HepG2 (cell line): ENCODE measurements around the gene UCK2. TPM values are rescaled to one million over a fixed set of nuclear protein-coding genes. Genes with fewer than 3 reads are reported as not detected.

Experiments
- DR1 ChIP-seq: sonication (generic); formaldehyde crosslinking; IDR thresholded peaks from 2 replicates; pipeline ENCODE4 v1.8.0; 2021; ENCODE audit warnings: mild to moderate bottlenecking, missing genetic modification reagents, inconsistent platforms
- FOSL1 ChIP-seq: sonication (generic); formaldehyde crosslinking; IDR thresholded peaks from 2 replicates; pipeline ENCODE4 v1.9.0; 2021; ENCODE audit warnings: missing genetic modification reagents, borderline replicate concordance
- FOXP1 ChIP-seq, 2 experiments: fragments of 450-650 bp in 1 of 2; IDR thresholded peaks; 2 replicates each; pipeline ENCODE4 v1.6.1; 2017 to 2018; ENCODE audit warnings: antibody characterized with exemption in 1 of 2
- GRHL1 ChIP-seq: sonication (generic); formaldehyde crosslinking; conservative IDR thresholded peaks from 2 replicates; pipeline ENCODE4 v1.8.0; 2022; ENCODE audit warnings: missing genetic modification reagents
- MAFF ChIP-seq: IDR thresholded peaks from 2 replicates; pipeline ENCODE4 v1.6.1; 2011; ENCODE audit warnings: low read depth, low read length, improper control_type of control experiment
- MTF2 ChIP-seq: sonication (generic); formaldehyde crosslinking; IDR thresholded peaks from 2 replicates; pipeline ENCODE4 v1.5.0; 2020; ENCODE audit warnings: missing genetic modification reagents, borderline replicate concordance
- TAF15 ChIP-seq: fragments of 200-400 bp; formaldehyde crosslinking; IDR thresholded peaks from one replicate; pipeline ENCODE4 v1.6.1; 2018; ENCODE audit warnings: mild to moderate bottlenecking, low read depth, low read length; ENCODE audit not compliant: poor library complexity, severe bottlenecking
- THAP11 ChIP-seq: IDR thresholded peaks from 2 replicates; pipeline ENCODE4 v1.6.1; 2016; ENCODE audit warnings: missing biosample characterization, missing genetic modification reagents
- ZNF282 ChIP-seq: fragments of 450-650 bp; IDR thresholded peaks from 2 replicates; pipeline ENCODE4 v1.6.1; 2018; ENCODE audit not compliant: partially characterized antibody
- ZNF335 ChIP-seq: sonication (generic); formaldehyde crosslinking; IDR thresholded peaks from 2 replicates; pipeline ENCODE4 v1.4.0; 2020; ENCODE audit warnings: missing genetic modification reagents
- ZNF343 ChIP-seq: sonication (generic); formaldehyde crosslinking; IDR thresholded peaks from 2 replicates; pipeline ENCODE4 v1.4.0; 2020; ENCODE audit warnings: mild to moderate bottlenecking, missing genetic modification reagents
- ZNF451 ChIP-seq: sonication (generic); formaldehyde crosslinking; IDR thresholded peaks from 2 replicates; pipeline ENCODE4 v1.5.0; 2020; ENCODE audit warnings: mild to moderate bottlenecking, missing genetic modification reagents
- ZNF562 ChIP-seq: sonication (generic); formaldehyde crosslinking; IDR thresholded peaks from 2 replicates; pipeline ENCODE4 v1.8.0; 2022; ENCODE audit warnings: missing genetic modification reagents, borderline replicate concordance
- ZNF589 ChIP-seq: sonication (generic); formaldehyde crosslinking; conservative IDR thresholded peaks from 2 replicates; pipeline ENCODE4 v1.8.0; 2022; ENCODE audit warnings: mild to moderate bottlenecking, moderate library complexity, missing genetic modification reagents
- ZSCAN31 ChIP-seq: sonication (generic); formaldehyde crosslinking; IDR thresholded peaks from 2 replicates; pipeline ENCODE4 v1.5.0; 2020; ENCODE audit warnings: low read depth, mild to moderate bottlenecking, missing genetic modification reagents
- polyA plus RNA-seq, 8 experiments: library from polyadenylated mRNA; depleted of rRNA in 3 of 8; stranded (reverse) in 7 of 8; unstranded in 1 of 8; fragments of >200 nt; fragmentation: Illumina TruSeq in 4 of 8; extraction: Trizol in 4 of 8; gene quantifications; 2 replicates each; pipeline versions ENCODE4 v1.2.1 to v1.2.3, GENCODE V29; 2011 to 2016; ENCODE audit warnings: low read depth in 4 of 8, missing spikeins in 1 of 8, mixed read lengths in 1 of 8; ENCODE audit not compliant: insufficient read depth in 1 of 8
- total RNA-seq, 5 experiments: library from RNA; depleted of rRNA; stranded (reverse); fragments of >200 nt; fragmentation: Illumina TruSeq; extraction: Trizol; gene quantifications; 2 replicates each; pipeline ENCODE4 v1.2.3, GENCODE V29; 2016; ENCODE audit warnings: low read depth in 1 of 5
- TF ChIP-seq, protein P1 (sequence below): sonication (generic); formaldehyde crosslinking; IDR thresholded peaks from 2 replicates; pipeline ENCODE4 v1.8.0; 2022; ENCODE audit warnings: mild to moderate bottlenecking, missing genetic modification reagents; ENCODE audit not compliant: insufficient replicate concordance
- TF ChIP-seq, protein P2 (sequence below): sonication (generic); formaldehyde crosslinking; IDR thresholded peaks from 2 replicates; pipeline ENCODE4 v1.9.0; 2021; ENCODE audit warnings: mild to moderate bottlenecking, missing genetic modification reagents
- TF ChIP-seq, protein P3 (sequence below): sonication (generic); formaldehyde crosslinking; IDR thresholded peaks from 2 replicates; pipeline ENCODE4 v1.5.0; 2020; ENCODE audit warnings: mild to moderate bottlenecking, missing genetic modification reagents

UCK2 gene
- total and polyA plus RNA-seq, 2 of the 13 experiments (the other 11 are each of a cell fraction or from before 2014, with no cell fraction given): 64.3 to 78.0 TPM

- TF ChIP-seq, protein P1, sequence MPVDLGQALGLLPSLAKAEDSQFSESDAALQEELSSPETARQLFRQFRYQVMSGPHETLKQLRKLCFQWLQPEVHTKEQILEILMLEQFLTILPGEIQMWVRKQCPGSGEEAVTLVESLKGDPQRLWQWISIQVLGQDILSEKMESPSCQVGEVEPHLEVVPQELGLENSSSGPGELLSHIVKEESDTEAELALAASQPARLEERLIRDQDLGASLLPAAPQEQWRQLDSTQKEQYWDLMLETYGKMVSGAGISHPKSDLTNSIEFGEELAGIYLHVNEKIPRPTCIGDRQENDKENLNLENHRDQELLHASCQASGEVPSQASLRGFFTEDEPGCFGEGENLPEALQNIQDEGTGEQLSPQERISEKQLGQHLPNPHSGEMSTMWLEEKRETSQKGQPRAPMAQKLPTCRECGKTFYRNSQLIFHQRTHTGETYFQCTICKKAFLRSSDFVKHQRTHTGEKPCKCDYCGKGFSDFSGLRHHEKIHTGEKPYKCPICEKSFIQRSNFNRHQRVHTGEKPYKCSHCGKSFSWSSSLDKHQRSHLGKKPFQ (CRISPR knock-in tag): no peak
- TF ChIP-seq THAP11 (peak; percentile 32; the same call in 1 of the 2 replicates), ZSCAN31 (CRISPR knock-in tag) (no peak), MTF2 (no peak), TAF15 (no peak), ZNF343 (CRISPR knock-in tag) (no peak), ZNF589 (CRISPR knock-in tag) (no peak), MAFF (no peak), ZNF282 (no peak), FOSL1 (CRISPR knock-in tag) (no peak), ZNF335 (CRISPR knock-in tag) (0 out of 2 replicates have a peak, but pooled peaks have one; percentile 26), DR1 (CRISPR knock-in tag) (no peak), FOXP1 (IDR thresholded peaks at IDR 0.05) (no peak), FOXP1 (CRISPR knock-in tag; IDR thresholded peaks at IDR 0.05) (no peak), ZNF451 (no peak), ZNF562 (CRISPR knock-in tag) (no peak), GRHL1 (CRISPR knock-in tag) (no peak)
- TF ChIP-seq, protein P2, sequence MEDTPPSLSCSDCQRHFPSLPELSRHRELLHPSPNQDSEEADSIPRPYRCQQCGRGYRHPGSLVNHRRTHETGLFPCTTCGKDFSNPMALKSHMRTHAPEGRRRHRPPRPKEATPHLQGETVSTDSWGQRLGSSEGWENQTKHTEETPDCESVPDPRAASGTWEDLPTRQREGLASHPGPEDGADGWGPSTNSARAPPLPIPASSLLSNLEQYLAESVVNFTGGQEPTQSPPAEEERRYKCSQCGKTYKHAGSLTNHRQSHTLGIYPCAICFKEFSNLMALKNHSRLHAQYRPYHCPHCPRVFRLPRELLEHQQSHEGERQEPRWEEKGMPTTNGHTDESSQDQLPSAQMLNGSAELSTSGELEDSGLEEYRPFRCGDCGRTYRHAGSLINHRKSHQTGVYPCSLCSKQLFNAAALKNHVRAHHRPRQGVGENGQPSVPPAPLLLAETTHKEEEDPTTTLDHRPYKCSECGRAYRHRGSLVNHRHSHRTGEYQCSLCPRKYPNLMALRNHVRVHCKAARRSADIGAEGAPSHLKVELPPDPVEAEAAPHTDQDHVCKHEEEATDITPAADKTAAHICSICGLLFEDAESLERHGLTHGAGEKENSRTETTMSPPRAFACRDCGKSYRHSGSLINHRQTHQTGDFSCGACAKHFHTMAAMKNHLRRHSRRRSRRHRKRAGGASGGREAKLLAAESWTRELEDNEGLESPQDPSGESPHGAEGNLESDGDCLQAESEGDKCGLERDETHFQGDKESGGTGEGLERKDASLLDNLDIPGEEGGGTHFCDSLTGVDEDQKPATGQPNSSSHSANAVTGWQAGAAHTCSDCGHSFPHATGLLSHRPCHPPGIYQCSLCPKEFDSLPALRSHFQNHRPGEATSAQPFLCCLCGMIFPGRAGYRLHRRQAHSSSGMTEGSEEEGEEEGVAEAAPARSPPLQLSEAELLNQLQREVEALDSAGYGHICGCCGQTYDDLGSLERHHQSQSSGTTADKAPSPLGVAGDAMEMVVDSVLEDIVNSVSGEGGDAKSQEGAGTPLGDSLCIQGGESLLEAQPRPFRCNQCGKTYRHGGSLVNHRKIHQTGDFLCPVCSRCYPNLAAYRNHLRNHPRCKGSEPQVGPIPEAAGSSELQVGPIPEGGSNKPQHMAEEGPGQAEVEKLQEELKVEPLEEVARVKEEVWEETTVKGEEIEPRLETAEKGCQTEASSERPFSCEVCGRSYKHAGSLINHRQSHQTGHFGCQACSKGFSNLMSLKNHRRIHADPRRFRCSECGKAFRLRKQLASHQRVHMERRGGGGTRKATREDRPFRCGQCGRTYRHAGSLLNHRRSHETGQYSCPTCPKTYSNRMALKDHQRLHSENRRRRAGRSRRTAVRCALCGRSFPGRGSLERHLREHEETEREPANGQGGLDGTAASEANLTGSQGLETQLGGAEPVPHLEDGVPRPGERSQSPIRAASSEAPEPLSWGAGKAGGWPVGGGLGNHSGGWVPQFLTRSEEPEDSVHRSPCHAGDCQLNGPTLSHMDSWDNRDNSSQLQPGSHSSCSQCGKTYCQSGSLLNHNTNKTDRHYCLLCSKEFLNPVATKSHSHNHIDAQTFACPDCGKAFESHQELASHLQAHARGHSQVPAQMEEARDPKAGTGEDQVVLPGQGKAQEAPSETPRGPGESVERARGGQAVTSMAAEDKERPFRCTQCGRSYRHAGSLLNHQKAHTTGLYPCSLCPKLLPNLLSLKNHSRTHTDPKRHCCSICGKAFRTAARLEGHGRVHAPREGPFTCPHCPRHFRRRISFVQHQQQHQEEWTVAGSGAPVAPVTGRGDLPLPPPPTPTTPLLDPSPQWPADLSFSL (CRISPR knock-in tag): peak; percentile 72
- TF ChIP-seq, protein P3, sequence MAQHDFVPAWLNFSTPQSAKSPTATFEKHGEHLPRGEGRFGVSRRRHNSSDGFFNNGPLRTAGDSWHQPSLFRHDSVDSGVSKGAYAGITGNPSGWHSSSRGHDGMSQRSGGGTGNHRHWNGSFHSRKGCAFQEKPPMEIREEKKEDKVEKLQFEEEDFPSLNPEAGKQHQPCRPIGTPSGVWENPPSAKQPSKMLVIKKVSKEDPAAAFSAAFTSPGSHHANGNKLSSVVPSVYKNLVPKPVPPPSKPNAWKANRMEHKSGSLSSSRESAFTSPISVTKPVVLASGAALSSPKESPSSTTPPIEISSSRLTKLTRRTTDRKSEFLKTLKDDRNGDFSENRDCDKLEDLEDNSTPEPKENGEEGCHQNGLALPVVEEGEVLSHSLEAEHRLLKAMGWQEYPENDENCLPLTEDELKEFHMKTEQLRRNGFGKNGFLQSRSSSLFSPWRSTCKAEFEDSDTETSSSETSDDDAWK (CRISPR knock-in tag): no peak
These were observed 44.1 kb downstream of the UCK2 start (continued) for GRCh38 chr1:165871311-165872067.
